ENCODE measurements around the gene HMCN1.

HMCN1 gene

DNA sequence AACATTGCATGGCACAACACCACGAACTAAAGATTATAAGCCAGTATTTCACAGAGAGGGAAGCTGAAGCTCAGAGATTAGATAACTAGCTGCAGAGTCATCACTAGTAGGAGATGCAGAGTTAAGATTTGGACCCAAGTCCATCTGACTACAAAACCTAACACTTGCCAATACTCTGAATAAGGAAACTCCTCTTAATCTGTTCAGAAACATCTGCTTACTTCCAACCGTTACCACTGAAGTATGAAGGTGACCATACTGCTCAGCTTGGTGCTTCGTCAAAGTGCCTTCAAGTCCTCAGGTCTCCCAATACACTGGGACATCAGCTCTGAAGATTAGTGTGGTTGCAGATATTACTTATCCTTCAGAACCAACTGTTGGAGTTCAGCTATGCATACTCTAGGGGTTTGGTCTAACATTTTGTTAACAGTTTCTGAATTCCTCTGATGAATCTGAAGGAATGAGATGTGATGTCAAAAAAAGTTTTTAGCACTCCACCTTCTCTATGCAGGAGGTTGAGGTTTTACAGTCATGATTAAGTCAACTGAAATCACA is 461.3 kb downstream of the HMCN1 start:
- no peak overlapping the region for H3K4me3 ChIP-seq (ENCODE audit: low read depth, low read length)
- TF ChIP-seq, protein P1, sequence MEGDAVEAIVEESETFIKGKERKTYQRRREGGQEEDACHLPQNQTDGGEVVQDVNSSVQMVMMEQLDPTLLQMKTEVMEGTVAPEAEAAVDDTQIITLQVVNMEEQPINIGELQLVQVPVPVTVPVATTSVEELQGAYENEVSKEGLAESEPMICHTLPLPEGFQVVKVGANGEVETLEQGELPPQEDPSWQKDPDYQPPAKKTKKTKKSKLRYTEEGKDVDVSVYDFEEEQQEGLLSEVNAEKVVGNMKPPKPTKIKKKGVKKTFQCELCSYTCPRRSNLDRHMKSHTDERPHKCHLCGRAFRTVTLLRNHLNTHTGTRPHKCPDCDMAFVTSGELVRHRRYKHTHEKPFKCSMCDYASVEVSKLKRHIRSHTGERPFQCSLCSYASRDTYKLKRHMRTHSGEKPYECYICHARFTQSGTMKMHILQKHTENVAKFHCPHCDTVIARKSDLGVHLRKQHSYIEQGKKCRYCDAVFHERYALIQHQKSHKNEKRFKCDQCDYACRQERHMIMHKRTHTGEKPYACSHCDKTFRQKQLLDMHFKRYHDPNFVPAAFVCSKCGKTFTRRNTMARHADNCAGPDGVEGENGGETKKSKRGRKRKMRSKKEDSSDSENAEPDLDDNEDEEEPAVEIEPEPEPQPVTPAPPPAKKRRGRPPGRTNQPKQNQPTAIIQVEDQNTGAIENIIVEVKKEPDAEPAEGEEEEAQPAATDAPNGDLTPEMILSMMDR (IDR thresholded peaks at IDR 0.05; ENCODE audit: control insufficient read depth, extremely low read depth, insufficient read depth) = no peak
- DNase-seq (ENCODE audit: low read depth) = no peak

DNA sequence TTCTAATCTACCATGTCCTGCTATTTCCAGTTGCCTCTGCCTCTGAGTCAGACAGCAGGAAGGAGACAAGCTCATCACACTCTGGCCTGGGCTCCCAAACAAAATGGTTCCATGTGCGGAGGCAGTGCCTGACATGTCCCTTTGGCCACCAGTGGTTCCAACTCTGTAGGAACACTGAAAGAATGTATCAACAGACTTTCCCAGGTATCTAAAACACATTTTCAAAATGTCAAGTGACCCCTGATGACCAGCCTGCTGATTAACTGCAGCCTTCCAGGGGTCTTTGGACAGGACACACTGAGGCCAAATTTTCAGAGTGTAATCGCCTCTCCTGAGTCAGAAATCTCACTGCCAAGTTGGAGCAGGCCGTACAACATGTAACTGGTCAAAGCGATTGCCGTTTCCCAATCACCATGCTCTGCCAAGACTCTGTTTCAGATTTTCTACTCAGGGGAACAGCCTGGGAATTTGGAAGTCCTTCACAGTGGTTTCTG is 468.1 kb downstream of the HMCN1 start:
- DNase-seq (ENCODE audit: low read depth) = no peak
- H3K4me3 ChIP-seq (ENCODE audit: low read depth, low read length) = no peak overlapping the region
- TF ChIP-seq, protein P1 (IDR thresholded peaks at IDR 0.05; ENCODE audit: control insufficient read depth, extremely low read depth, insufficient read depth) = no peak

DNA sequence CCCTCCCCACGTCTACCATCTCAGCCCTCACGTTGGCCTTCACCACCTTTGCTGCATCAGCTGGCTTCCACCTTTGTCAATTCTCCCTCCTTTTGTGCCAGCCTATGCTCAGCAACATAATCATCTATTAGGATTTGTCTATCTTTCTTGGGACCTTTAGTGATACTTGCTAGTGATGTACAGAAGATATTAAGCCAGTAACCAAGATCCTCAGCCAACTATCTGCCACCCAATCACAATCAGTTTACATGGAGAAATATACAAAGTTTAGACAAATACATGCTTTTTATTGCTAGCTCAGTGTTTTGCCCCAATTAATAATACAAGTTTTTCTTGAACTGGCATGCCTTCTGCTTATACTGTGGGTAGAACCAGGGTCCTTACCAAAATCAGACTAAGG is 468.6 kb downstream of the HMCN1 start:
- DNase-seq (ENCODE audit: low read depth) = no peak
- no peak overlapping the region for H3K4me3 ChIP-seq (ENCODE audit: low read depth, low read length)
- TF ChIP-seq, protein P1 (IDR thresholded peaks at IDR 0.05; ENCODE audit: control insufficient read depth, extremely low read depth, insufficient read depth) = no peak

DNA sequence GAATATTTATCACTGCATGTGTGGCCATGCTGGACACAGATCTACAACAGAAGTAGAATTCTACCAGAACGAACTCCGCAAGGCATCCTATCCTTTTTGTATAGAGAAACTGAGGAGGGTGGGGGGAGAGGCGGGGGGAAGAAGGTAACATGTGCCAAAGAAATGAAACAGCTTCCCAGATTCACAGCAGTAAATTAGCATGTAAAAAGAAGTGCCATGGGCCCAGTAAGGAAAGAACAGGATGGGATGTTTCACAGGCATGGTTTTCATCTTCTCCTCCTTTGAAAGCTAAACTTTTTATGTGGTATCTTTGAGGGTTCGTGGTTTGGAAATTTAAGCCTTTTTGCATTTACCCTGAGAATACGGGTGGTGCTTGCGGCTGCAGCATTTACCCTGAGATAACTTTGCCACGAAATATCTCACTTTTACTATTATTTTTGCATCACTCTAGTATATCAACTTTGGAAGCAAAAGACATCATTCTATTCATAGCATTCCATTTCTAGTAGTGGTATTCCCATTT is 471.9 kb downstream of the HMCN1 start:
- TF ChIP-seq, protein P1 (IDR thresholded peaks at IDR 0.05; ENCODE audit: control insufficient read depth, extremely low read depth, insufficient read depth) = no peak
- H3K4me3 ChIP-seq (ENCODE audit: low read depth, low read length) = no peak overlapping the region
- no peak for DNase-seq (ENCODE audit: low read depth)

DNA sequence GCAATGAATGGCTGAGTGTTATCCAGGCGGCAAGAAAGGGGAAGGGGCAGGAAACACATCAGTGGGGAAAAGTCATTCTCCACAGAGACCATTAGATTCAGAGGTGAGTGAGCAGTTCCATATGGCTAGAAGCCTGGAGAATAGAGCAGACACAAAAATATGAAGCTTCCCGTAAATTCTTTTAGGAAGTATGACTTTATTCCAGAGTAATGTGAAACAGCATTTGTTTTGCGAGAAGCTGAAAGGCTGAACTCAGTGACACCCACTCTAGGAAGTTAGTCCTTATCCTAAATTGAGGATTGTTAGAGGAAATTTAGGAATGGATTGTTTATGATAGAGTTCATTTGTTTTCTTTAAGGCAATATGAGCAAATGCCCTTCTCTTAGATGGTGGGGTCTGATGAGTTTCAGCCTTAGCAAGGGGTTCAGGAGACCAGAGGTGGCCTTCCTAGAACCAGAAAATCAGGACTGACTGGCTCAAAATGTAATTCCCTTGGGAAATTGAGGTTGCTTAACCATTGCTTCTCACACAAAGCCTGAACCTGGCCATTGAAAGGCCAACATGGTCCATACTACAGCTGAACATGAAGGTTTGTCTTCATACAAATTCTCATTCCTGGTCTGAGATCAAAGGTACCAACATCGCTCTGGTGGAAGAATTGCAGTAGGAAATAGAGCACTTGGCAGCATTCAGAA is 473.3 kb downstream of the HMCN1 start:
- TF ChIP-seq, protein P1 (IDR thresholded peaks at IDR 0.05; ENCODE audit: control insufficient read depth, extremely low read depth, insufficient read depth) = no peak
- no peak for DNase-seq (ENCODE audit: low read depth)
- H3K4me3 ChIP-seq (ENCODE audit: low read depth, low read length) = no peak overlapping the region

DNA sequence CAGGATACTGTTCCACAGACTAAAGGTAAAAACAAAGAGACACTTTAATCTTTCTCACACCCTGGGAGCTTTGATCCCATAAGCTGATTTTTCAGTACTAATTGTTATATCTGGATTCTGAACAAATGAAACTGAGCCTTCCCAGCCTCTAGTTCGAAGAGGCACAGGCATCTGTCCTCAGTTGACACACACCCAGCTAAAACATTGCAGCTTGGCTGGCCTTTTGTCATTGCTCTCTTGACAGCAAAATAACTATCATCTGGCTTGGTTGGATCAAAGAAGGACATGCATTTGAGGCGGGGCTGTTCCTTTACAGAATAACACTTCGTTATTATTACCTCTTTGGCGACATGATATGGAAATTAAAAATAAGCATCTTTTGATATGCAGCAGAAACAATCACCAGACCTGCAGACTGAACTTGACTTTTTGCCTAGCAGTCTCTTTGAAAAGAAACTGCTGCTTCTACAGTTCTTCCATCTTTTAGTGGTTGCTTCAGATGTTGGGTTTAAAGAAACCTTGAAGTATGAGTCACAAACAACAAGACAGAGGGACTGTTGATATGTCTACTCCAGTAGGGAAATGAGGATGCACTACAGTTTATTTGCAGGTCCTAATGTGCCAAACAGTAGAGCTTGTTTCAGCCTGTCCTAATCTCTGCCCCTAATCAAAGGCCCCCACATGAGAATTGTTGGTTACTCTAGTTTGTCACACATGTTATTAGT is 474.4 kb downstream of the HMCN1 start:
- H3K4me3 ChIP-seq (ENCODE audit: low read depth, low read length) = no peak overlapping the region
- no peak for DNase-seq (ENCODE audit: low read depth)
- TF ChIP-seq, protein P1 (IDR thresholded peaks at IDR 0.05; ENCODE audit: control insufficient read depth, extremely low read depth, insufficient read depth) = no peak

Data from LNCaP clone FGC (cell line).